ENCODE measurements around the gene MYBPC1.

GRCh38 chr12:101695706-101696105 lies 100.9 kb downstream of the MYBPC1 start:
- TF ChIP-seq ZNF709 (CRISPR knock-in tag; IDR thresholded peaks at IDR 0.05) (no peak), POLR2A (IDR thresholded peaks at IDR 0.05; ENCODE audit: insufficient read depth in 1 of 2, low read depth in 2 of 2, low read length in 2 of 2) (no peak), HDAC2 (CRISPR knock-in tag; IDR thresholded peaks at IDR 0.05) (no peak), TCF12 (IDR thresholded peaks at IDR 0.05) (no peak), TCF12 (CRISPR knock-in tag; IDR thresholded peaks at IDR 0.05) (no peak), EZH2 (conservative IDR thresholded peaks at IDR 0.05; ENCODE audit: low read depth, low read length) (no peak), POLR2AphosphoS5 (IDR thresholded peaks at IDR 0.05; ENCODE audit: low read depth, low read length) (no peak), PLSCR1 (CRISPR knock-in tag; IDR thresholded peaks at IDR 0.05; ENCODE audit: borderline replicate concordance) (no peak), ZMAT3 (CRISPR knock-in tag; conservative IDR thresholded peaks at IDR 0.05) (no peak), CTCF (CRISPR knock-in tag; IDR thresholded peaks at IDR 0.05) (no peak), MAX (IDR thresholded peaks at IDR 0.05) (no peak), ZNF777 (CRISPR knock-in tag; IDR thresholded peaks at IDR 0.05) (no peak), NONO (IDR thresholded peaks at IDR 0.05) (no peak), NONO (CRISPR knock-in tag; conservative IDR thresholded peaks at IDR 0.05) (no peak), ZNF747 (CRISPR knock-in tag; IDR thresholded peaks at IDR 0.05; ENCODE audit: borderline replicate concordance) (no peak), MAFK (conservative IDR thresholded peaks at IDR 0.05 in 1 of 2, IDR thresholded peaks at IDR 0.05 in 1 of 2; ENCODE audit: low read length in 2 of 2) (no peak)
